Panc1 (cell line): Measurements from ENCODE around the gene ADPRHL1.

Experiments used
- CTCF ChIP-seq: fragments of 450-650 bp; IDR thresholded peaks from 2 replicates; pipeline ENCODE4 v1.5.1; 2017; ENCODE audit warnings: mild to moderate bottlenecking
- REST ChIP-seq, 2 experiments: IDR thresholded peaks; 2 replicates each; pipeline ENCODE4 v1.6.1; 2011 to 2012; ENCODE audit warnings: low read depth in 2 of 2, control low read depth in 1 of 2, low read length in 1 of 2, mild to moderate bottlenecking in 1 of 2, moderate library complexity in 1 of 2; ENCODE audit not compliant: insufficient read depth in 1 of 2

GRCh38 chr13:113502686-113503085 is 49.4 kb upstream of the ADPRHL1 start:
- no peak for TF ChIP-seq CTCF
- TF ChIP-seq REST (IDR thresholded peaks at IDR 0.05; ENCODE audit: insufficient read depth in 1 of 2, low read depth in 2 of 2, low read length in 1 of 2) = no peak
